HG03025 (cell line): ENCODE measurements around the gene ATRN.

Source experiments
- ATAC-seq: cut with Tn5 transposase; IDR thresholded peaks from one replicate; pipeline ENCODE4 v1.9.1; 2021; ENCODE audit warnings: mild to moderate bottlenecking, moderate library complexity; ENCODE audit not compliant: unreplicated experiment, low FRiP score

The ATRN gene

DNA sequence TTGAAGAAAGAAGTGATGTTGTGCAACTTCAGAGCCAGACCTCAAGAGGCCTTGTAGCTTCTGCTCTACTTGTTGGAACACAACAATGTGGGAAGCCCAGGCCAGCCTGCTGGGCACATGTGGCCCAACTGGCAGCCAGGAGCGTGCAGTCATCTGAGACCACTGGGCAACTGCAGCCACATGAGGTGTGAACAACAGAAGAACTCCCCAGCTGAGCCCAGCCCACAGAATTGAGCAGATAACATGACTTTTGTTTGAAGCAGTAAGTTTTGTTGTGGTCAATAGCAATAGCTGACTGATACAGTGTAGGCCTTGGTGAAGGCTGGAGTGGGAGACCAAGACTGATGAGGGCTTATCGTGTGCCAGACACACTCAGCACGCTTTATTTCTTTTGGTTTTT is 219.6 kb downstream of the ATRN start:
- no peak for ATAC-seq

- ATAC-seq = no peak
Observed at GRCh38 chr20:3691306-3691705, 220.5 kb downstream of the ATRN start.

DNA sequence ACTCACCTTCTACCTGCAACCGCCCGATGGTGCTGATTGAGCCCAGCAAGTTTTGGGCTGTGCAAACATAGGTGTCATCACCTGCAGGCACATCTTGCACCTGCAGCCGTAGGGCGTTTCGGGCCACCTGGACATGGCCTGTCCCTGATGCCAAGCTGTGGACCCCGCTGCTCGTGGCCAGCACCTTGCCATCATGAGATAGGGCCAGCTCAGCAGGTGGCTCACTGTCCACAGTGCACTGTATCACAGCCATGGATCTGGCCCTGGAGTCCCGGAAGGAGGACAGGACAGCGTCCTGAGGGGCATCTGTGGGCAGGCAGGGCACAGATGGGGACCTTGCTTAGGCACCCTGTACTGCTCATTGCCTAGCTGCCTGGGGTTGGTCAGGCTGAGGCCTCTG is 221.1 kb downstream of the ATRN start:
- no peak for ATAC-seq

DNA sequence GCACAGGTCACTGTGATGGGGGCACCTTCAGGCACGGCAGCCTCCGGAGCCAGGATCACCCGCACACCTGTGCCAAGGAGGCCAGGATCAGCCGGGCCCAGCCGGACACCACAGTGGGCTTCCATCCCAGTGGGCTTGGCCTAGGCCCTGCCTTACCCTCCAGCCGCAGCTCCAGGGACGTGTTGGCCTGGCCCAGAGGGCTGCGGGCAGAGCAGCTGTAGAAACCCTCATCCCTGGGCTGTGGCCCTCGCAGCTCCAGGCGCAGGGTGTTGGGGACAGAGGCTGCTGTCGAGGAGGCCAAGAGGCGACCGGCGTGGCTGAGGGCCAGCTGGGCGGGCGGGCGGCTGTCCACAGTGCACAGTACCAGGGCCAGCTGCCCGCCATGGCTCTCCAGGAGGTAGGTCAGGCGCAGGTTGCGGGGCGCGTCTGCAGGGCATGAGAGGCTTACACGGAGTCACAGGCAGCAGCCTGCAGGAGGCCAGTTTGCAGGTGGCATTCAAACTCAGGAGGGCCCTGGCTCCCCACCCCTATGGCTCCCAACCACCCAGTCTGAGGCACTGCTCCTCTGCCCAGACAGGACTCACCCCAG is 222.0 kb downstream of the ATRN start:
- no peak for ATAC-seq

GRCh38 chr20:3693376-3693775 is 222.6 kb downstream of the ATRN start:
- ATAC-seq = no peak

- no peak for ATAC-seq
Observed at GRCh38 chr20:3694864-3695263, 224.0 kb downstream of the ATRN start.

DNA sequence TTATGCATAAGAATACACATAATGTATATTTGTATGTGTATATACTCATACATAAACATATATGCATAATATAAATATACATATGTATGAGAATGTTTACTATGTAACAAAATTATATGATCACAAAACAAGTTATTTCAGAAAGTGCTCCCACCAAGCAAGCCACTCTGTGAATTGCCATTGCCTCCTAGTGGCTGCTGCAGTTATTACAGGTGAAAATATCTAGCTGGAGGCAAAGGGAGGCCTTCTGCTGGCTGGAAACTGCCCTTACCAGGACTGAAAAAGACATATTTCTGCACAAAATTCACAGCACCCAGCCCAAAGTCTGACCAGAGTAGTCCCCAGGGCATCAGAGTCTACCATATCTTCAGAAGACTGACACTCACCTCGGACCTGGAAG is 225.4 kb downstream of the ATRN start:
- no peak for ATAC-seq

DNA sequence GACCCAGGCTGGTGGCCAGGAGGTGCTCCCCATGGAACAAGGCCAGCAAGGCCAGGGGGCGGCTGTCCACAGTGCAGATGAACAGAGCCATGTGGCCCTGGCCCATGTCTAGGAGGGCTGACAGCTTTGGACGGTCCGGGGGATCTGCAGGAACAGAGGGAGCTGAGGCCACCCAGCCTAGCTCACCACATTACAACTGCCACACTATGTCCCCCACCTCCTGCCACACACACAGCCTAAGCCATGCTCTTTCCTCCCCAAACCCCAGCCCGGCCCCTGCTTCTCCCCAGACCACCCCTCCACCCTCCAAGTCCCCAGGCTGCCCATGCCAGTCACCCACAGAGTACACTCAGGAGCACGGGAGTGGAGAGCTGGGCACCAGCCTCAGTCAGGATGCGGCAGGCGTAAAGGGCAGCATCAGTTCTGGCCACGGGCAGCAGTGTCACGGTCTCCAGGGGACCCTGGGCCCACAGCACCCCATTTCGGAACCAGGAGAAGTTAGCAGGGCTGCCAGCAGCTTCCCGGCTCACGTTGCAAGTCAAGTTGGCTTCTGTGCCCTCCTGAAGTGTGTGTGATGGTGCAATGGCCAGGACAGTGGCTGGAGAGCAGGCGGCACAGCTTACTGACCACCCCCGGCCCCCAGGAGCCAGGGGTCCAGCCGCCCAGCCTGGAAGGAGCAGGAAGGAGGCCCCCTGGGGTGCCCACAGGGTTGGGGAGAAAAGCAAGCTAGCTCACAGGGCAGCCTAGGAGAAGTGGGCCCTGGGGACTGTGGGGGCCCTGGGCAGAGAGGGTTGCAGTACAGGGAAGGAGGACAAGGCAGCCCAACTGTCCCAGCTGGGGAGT is 226.1 kb downstream of the ATRN start:
- ATAC-seq = no peak

GRCh38 chr20:3697588-3698305 is 226.9 kb downstream of the ATRN start:
- ATAC-seq = no peak

GRCh38 chr20:3698591-3699001 is 227.8 kb downstream of the ATRN start:
- ATAC-seq = no peak

GRCh38 chr20:3699037-3699436 is 228.2 kb downstream of the ATRN start:
- ATAC-seq = no peak
